Fibroblast of villous mesenchyme (primary cell): Measurements from ENCODE around the gene DNASE1L1. TPM values are rescaled to one million over a fixed set of nuclear protein-coding genes. Genes with fewer than 3 reads are reported as not detected.

Experiments used
- DNase-seq: peaks from one replicate; pipeline ENCODE4 v3.0.0-alpha.2; 2010; ENCODE audit warnings: low read depth
- H3K4me3 ChIP-seq: 2 replicates; pipeline ENCODE4 v1.5.1; 2011; ENCODE audit warnings: low read depth, mild to moderate bottlenecking, low read length
- total RNA-seq: library from RNA; depleted of rRNA; stranded (reverse); fragments of >200 nt; gene quantifications from 2 replicates; pipeline ENCODE4 v1.2.3, GENCODE V29; 2012
- TF ChIP-seq, protein P1 (sequence below): IDR thresholded peaks from 2 replicates; pipeline ENCODE4 v1.5.1; 2012; ENCODE audit warnings: low read depth, mild to moderate bottlenecking, low read length; ENCODE audit not compliant: insufficient read depth

The DNASE1L1 gene
- total RNA-seq, 1 donor: 53.5 TPM

DNA sequence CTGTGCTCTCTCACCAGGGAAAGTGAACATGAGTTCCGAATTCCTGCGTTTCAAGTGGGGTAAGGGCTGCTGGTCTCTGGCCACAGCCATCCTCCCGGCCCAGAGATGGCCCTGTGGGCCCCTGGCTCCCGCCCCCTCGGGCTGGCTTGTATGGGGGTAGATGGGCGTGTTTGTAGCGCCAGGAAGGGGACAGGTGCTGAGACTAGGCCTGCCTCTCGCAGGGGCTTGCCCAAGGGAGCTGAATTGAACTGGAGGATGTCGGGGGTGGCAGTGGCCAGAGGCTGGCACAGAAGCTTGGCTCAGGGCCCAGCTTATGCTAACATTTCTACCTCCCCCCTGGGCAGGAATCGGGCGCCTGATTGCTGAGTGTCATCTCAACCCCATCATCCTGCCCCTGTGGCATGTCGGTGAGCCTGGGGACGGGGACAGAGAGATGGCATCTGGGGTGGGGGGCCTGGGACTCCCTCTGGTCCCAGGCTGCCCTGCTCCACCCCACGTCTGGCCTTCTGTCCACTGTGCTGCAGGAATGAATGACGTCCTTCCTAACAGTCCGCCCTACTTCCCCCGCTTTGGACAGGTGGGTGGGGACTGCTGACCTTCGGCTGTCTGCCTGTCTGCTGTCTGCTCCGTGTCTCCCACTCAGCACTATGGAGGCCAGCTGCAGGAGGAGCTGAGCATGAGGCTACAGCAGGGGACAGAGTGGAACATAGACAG is 10.8 kb upstream of the DNASE1L1 start:
- TF ChIP-seq, protein P1, sequence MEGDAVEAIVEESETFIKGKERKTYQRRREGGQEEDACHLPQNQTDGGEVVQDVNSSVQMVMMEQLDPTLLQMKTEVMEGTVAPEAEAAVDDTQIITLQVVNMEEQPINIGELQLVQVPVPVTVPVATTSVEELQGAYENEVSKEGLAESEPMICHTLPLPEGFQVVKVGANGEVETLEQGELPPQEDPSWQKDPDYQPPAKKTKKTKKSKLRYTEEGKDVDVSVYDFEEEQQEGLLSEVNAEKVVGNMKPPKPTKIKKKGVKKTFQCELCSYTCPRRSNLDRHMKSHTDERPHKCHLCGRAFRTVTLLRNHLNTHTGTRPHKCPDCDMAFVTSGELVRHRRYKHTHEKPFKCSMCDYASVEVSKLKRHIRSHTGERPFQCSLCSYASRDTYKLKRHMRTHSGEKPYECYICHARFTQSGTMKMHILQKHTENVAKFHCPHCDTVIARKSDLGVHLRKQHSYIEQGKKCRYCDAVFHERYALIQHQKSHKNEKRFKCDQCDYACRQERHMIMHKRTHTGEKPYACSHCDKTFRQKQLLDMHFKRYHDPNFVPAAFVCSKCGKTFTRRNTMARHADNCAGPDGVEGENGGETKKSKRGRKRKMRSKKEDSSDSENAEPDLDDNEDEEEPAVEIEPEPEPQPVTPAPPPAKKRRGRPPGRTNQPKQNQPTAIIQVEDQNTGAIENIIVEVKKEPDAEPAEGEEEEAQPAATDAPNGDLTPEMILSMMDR: no peak
- no peak for DNase-seq

DNA sequence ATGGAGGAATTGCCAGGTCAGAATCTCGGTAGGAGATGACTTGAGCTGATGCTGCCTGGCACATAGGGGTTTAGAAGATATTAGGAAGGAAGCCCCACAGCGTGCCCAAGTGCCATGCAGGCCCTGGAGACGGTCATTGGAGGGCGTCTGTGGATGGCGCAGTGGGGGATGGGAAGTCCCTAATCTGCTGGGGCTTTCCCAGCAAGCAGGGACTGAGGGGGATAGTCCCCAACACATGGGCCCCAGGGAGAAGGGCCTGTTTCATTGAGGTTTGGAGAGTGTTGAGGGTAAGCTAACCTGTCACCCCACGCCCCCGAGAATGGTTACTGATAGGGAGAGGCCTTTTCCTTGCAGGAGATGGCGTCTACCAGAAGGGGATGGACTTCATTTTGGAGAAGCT is 10.1 kb upstream of the DNASE1L1 start:
- DNase-seq: no peak
- TF ChIP-seq, protein P1: no peak
- H3K4me3 ChIP-seq: no peak overlapping the region

More for the DNA sequence above, 10.8 kb upstream of the DNASE1L1 start:
- H3K4me3 ChIP-seq: no peak overlapping the region

GRCh38 chrX:154417157-154417556 is 8.1 kb upstream of the DNASE1L1 start:
- DNase-seq: no peak
- TF ChIP-seq, protein P1: no peak
- no peak overlapping the region for H3K4me3 ChIP-seq

GRCh38 chrX:154413142-154413541 is 4.1 kb upstream of the DNASE1L1 start:
- TF ChIP-seq, protein P1: no peak
- no peak for DNase-seq
- no peak overlapping the region for H3K4me3 ChIP-seq

- H3K4me3 ChIP-seq: peak overlapping the region; percentile 65
- TF ChIP-seq, protein P1: no peak
- peak; percentile 54 for DNase-seq
Observed at GRCh38 chrX:154412468-154412867, 3.4 kb upstream of the DNASE1L1 start.

DNA sequence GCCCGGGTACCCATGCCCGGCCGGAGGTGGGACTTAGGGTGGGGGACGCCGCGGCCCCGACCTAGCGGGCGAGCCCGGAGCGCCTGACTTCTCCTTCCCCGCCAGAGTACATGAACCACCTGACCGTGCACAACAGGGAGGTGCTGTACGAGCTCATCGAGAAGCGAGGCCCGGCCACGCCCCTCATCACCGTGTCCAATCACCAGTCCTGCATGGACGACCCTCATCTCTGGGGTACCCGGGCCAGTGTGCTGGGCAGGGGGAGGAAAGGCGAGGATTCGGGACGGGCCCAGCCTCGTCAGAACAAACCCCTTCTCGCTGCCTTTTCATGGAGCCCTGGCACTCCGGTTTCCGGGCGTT is 2.9 kb upstream of the DNASE1L1 start:
- DNase-seq: no peak
- TF ChIP-seq, protein P1: no peak
- H3K4me3 ChIP-seq: peak overlapping the region; percentile 65
